Tibial nerve (tissue), 4 donors: Measurements from ENCODE around the gene MIEF1.

Source experiments
- CTCF ChIP-seq, 5 experiments: fragments of 200-600 bp in 3 of 5; fragments of 450-650 bp in 2 of 5; sonication (generic) in 3 of 5; IDR thresholded peaks; one replicate each; pipeline ENCODE4 v1.5.1; 2016 to 2019; ENCODE audit warnings: antibody characterized with exemption in 5 of 5, mild to moderate bottlenecking in 3 of 5, moderate library complexity in 2 of 5
- EP300 ChIP-seq, 2 donors: sonication (generic); formaldehyde crosslinking; IDR thresholded peaks; one replicate each; pipeline ENCODE4 v1.6.1; 2017; ENCODE audit warnings: antibody characterized with exemption in 2 of 2, mild to moderate bottlenecking in 1 of 2

- TF ChIP-seq CTCF (IDR thresholded peaks at IDR 0.05) (peak in 4 of 5 experiments; percentile 19 to 65 (median 50)), EP300 (IDR thresholded peaks at IDR 0.05) (no peak)
Observed at GRCh38 chr22:39519681-39520225, 17.7 kb downstream of the MIEF1 start.
